Measurements from ENCODE around the gene KIF20B.

DNA sequence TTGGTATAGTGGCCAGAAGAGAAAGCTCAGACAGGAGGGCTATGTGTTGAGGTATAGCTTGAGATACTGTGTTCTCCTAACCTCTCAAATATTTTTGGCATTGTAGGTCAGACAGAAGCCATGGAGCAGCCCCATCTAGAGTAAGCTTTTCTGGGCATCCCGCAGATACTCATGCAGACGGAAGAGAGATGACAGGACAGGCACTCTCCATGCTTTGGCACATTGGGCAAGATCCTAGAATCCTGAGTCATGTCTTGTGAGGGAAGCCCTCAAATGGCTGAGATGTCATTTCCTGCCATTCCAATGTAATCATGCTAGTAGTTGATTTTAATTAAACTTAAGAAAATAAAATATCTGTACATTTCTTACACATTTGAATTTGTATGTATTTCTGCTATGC is 16.8 kb upstream of the KIF20B start:
- TF ChIP-seq POLR2AphosphoS5 (IDR thresholded peaks at IDR 0.05) = no peak
- TF ChIP-seq, protein P1, sequence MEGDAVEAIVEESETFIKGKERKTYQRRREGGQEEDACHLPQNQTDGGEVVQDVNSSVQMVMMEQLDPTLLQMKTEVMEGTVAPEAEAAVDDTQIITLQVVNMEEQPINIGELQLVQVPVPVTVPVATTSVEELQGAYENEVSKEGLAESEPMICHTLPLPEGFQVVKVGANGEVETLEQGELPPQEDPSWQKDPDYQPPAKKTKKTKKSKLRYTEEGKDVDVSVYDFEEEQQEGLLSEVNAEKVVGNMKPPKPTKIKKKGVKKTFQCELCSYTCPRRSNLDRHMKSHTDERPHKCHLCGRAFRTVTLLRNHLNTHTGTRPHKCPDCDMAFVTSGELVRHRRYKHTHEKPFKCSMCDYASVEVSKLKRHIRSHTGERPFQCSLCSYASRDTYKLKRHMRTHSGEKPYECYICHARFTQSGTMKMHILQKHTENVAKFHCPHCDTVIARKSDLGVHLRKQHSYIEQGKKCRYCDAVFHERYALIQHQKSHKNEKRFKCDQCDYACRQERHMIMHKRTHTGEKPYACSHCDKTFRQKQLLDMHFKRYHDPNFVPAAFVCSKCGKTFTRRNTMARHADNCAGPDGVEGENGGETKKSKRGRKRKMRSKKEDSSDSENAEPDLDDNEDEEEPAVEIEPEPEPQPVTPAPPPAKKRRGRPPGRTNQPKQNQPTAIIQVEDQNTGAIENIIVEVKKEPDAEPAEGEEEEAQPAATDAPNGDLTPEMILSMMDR (IDR thresholded peaks at IDR 0.05) = no peak
- no peak for TF ChIP-seq POLR2A (IDR thresholded peaks at IDR 0.05; ENCODE audit: low read depth)
